Breast epithelium (tissue), 4 donors: Measurements from ENCODE around the gene ATP1A2. TPM values are rescaled to one million over a fixed set of nuclear protein-coding genes. Genes with fewer than 3 reads are reported as not detected.

Experiments
- DNase-seq, 2 donors: peaks; one replicate each; pipeline ENCODE4 v3.0.0-alpha.2; 2019; ENCODE audit warnings: low spot score in 2 of 2
- H3K27ac ChIP-seq, 2 donors: fragments of 200-600 bp; sonication (generic) in 1 of 2; one replicate each; pipeline ENCODE4 v1.5.1; 2016 to 2019; ENCODE audit warnings: mild to moderate bottlenecking in 1 of 2
- H3K27me3 ChIP-seq, 2 donors: fragments of 200-600 bp; sonication (generic) in 1 of 2; one replicate each; pipeline versions ENCODE4 v1.5.1 to v1.6.0; 2017 to 2019; ENCODE audit warnings: control low read depth in 1 of 2, mild to moderate bottlenecking in 1 of 2
- H3K36me3 ChIP-seq: fragments of 200-600 bp; one replicate; pipeline ENCODE4 v1.5.1; 2019
- H3K4me1 ChIP-seq, 2 donors: fragments of 200-600 bp; sonication (generic); one replicate each; pipeline ENCODE4 v1.5.1; 2016 to 2019; ENCODE audit warnings: control low read depth in 1 of 2
- H3K4me3 ChIP-seq, 3 donors: fragments of 200-600 bp; sonication (generic); 1 replicate in 2 of 3; 2 replicates in 1 of 3; pipeline ENCODE4 v1.5.1; 2016 to 2019; ENCODE audit warnings: mild to moderate bottlenecking in 3 of 3, moderate library complexity in 2 of 3
- H3K9me3 ChIP-seq, 2 donors: fragments of 200-600 bp; sonication (generic) in 1 of 2; one replicate each; pipeline ENCODE4 v1.5.1; 2016 to 2019; ENCODE audit warnings: control low read depth in 1 of 2
- CTCF ChIP-seq, 3 donors: fragments of 450-650 bp; IDR thresholded peaks; one replicate each; pipeline ENCODE4 v1.5.1; 2016 to 2017; ENCODE audit warnings: antibody characterized with exemption in 3 of 3, mild to moderate bottlenecking in 3 of 3, moderate library complexity in 3 of 3
- POLR2A ChIP-seq: fragments of 450-650 bp; IDR thresholded peaks from one replicate; pipeline ENCODE4 v1.6.1; 2016; ENCODE audit warnings: antibody characterized with exemption, mild to moderate bottlenecking, moderate library complexity
- POLR2AphosphoS5 ChIP-seq, 3 donors: sonication (generic); formaldehyde crosslinking; IDR thresholded peaks; one replicate each; pipeline ENCODE4 v1.6.1; 2017; ENCODE audit warnings: antibody characterized with exemption in 3 of 3
- intact Hi-C: fragments of 100-400 bp; cut with DNase I; formaldehyde crosslinking; loops from one replicate; pipeline ENCODE4 v1.15.1; 2023; ENCODE audit warnings: low total_unique reads
- total RNA-seq, 3 donors: library from RNA; depleted of rRNA; stranded (reverse); fragments of >200 nt; gene quantifications; one replicate each; pipeline ENCODE4 v1.1.0, GENCODE V29; 2016

Gene ATP1A2
- total RNA-seq, result 100 to 1,000 TPM in 1 of 3 donors, 1 to 10 TPM in 2; 3.9 to 229 (median 6.4) TPM

- DNase-seq, result no peak
- intact Hi-C loops, result no loop called here
- Histone ChIP-seq H3K36me3 (no peaks in the 10 kb centered on the region), H3K27ac (peak within 1 kb of the TSS in 1 of 2 donors; percentile 12), H3K4me1 (no peaks in the 10 kb centered on the region), H3K27me3 (no peaks in the 10 kb centered on the region), H3K9me3 (no peaks in the 10 kb centered on the region), H3K4me3 (peak within 1 kb of the TSS in 1 of 3 donors; percentile 18)
- no peak for TF ChIP-seq POLR2A
- TF ChIP-seq POLR2AphosphoS5 (IDR thresholded peaks at IDR 0.05), result no peak
Observed at GRCh38 chr1:160115545-160116282, at the start of gene ATP1A2. ATP1A2 (plus strand) TSS chr1:160115759; CDS start chr1:160115862, 103 bp downstream.

- no peaks in the 10 kb centered on the region for H3K9me3 ChIP-seq
- intact Hi-C loops, result no loop called here
- TF ChIP-seq CTCF (IDR thresholded peaks at IDR 0.05), result no peak
- no peak for TF ChIP-seq POLR2A
- TF ChIP-seq POLR2AphosphoS5 (IDR thresholded peaks at IDR 0.05), result no peak
- H3K4me3 ChIP-seq, result no peak overlapping the region
- peaks cover 0 to 10% of the 10 kb centered on the region in 2 donors for H3K27me3 ChIP-seq
- H3K27ac ChIP-seq, result no peak overlapping the region
- no peaks in the 10 kb centered on the region for H3K36me3 ChIP-seq
- H3K4me1 ChIP-seq, result no peaks in the 10 kb centered on the region
- DNase-seq, result no peak
Observed at GRCh38 chr1:160066829-160067745, 48.5 kb upstream of the ATP1A2 start.

GRCh38 chr1:160068225-160068624 is 47.3 kb upstream of the ATP1A2 start:
- DNase-seq, result no peak
- no peak for TF ChIP-seq CTCF (IDR thresholded peaks at IDR 0.05)
- no peak for TF ChIP-seq POLR2AphosphoS5 (IDR thresholded peaks at IDR 0.05)
- no peak for TF ChIP-seq POLR2A
- Histone ChIP-seq H3K4me1 (no peaks in the 10 kb centered on the region), H3K4me3 (no peak overlapping the region), H3K36me3 (no peaks in the 10 kb centered on the region), H3K27ac (no peak overlapping the region), H3K9me3 (no peaks in the 10 kb centered on the region), H3K27me3 (peaks cover 0 to 3% of the 10 kb centered on the region in 2 donors)
- intact Hi-C loops, result no loop called here

GRCh38 chr1:160069460-160070231 is 45.9 kb upstream of the ATP1A2 start, which contains the start of gene KCNJ10:
KCNJ10 (minus strand) TSS chr1:160070160; CDS start chr1:160042532, 27,628 bp downstream.
- TF ChIP-seq CTCF (IDR thresholded peaks at IDR 0.05), result no peak
- no peak for TF ChIP-seq POLR2A
- TF ChIP-seq POLR2AphosphoS5 (IDR thresholded peaks at IDR 0.05), result no peak
- Histone ChIP-seq H3K27me3 (no peaks in the 10 kb centered on the region), H3K4me3 (peak within 1 kb of the TSS; percentile 50 to 71 (median 56)), H3K36me3 (no peaks in the 10 kb centered on the region), H3K4me1 (no peaks in the 10 kb centered on the region), H3K9me3 (no peaks in the 10 kb centered on the region), H3K27ac (no peak within 1 kb of the TSS)
- intact Hi-C loops, result no loop called here
- DNase-seq, result no peak
